Mesenchymal stem cell (in vitro differentiated cells and primary cell): ENCODE data around the gene AP5Z1.

Experiments
- DNase-seq: peaks from one replicate; pipeline ENCODE4 v3.0.0-alpha.2; 2013
- H2AFZ ChIP-seq: one replicate; pipeline ENCODE4 v1.6.1; 2013; ENCODE audit warnings: low read depth, mild to moderate bottlenecking, control low read depth, inconsistent platforms, low read length, moderate library complexity
- H2AK5ac ChIP-seq: 2 replicates; pipeline ENCODE4 v1.6.1; 2013; ENCODE audit warnings: low read length, moderate library complexity, mild to moderate bottlenecking, inconsistent platforms; ENCODE audit not compliant: severe bottlenecking
- H2BK120ac ChIP-seq: one replicate; pipeline ENCODE4 v1.6.1; 2013; ENCODE audit warnings: low read depth, mild to moderate bottlenecking, inconsistent platforms, low read length, moderate library complexity
- H2BK12ac ChIP-seq, 2 experiments: one replicate each; pipeline ENCODE4 v1.6.1; 2013; ENCODE audit warnings: inconsistent platforms in 2 of 2, low read length in 2 of 2, mild to moderate bottlenecking in 2 of 2, moderate library complexity in 2 of 2, control low read depth in 1 of 2
- H2BK15ac ChIP-seq: one replicate; pipeline ENCODE4 v1.6.1; 2013; ENCODE audit warnings: mild to moderate bottlenecking, low read depth, inconsistent platforms; ENCODE audit not compliant: poor library complexity, severe bottlenecking
- H2BK5ac ChIP-seq: 2 replicates; pipeline ENCODE4 v1.6.1; 2013; ENCODE audit warnings: low read depth, mild to moderate bottlenecking, low read length, control low read depth, inconsistent platforms; ENCODE audit not compliant: poor library complexity, severe bottlenecking
- H3K14ac ChIP-seq, 2 experiments: one replicate each; pipeline ENCODE4 v1.6.1; 2013; ENCODE audit warnings: inconsistent platforms in 2 of 2, low read length in 2 of 2, control low read depth in 1 of 2, mild to moderate bottlenecking in 1 of 2, moderate library complexity in 1 of 2
- H3K18ac ChIP-seq, 2 experiments: one replicate each; pipeline ENCODE4 v1.6.1; 2013; ENCODE audit warnings: inconsistent platforms in 2 of 2, low read length in 2 of 2, control low read depth in 1 of 2, low read depth in 1 of 2, mild to moderate bottlenecking in 1 of 2
- H3K23ac ChIP-seq, 2 experiments: one replicate each; pipeline ENCODE4 v1.6.1; 2013; ENCODE audit warnings: inconsistent platforms in 2 of 2, low read length in 2 of 2, mild to moderate bottlenecking in 2 of 2, moderate library complexity in 2 of 2, control low read depth in 1 of 2
- H3K27ac ChIP-seq: 2 replicates; pipeline ENCODE4 v1.5.1; 2013; ENCODE audit warnings: mild to moderate bottlenecking, moderate library complexity, low read length, control low read depth, inconsistent platforms; ENCODE audit not compliant: poor library complexity, severe bottlenecking
- H3K27me3 ChIP-seq, 2 experiments: 2 replicates each; pipeline versions ENCODE4 v1.6.1 to v1.7.0; 2013; ENCODE audit warnings: low read length in 2 of 2, mild to moderate bottlenecking in 2 of 2, moderate library complexity in 2 of 2, control low read depth in 1 of 2, inconsistent platforms in 1 of 2; ENCODE audit not compliant: control insufficient read depth in 1 of 2, insufficient read depth in 1 of 2
- H3K36me3 ChIP-seq, 2 experiments: 2 replicates each; pipeline versions ENCODE4 v1.6.1 to v1.7.0; 2013; ENCODE audit warnings: low read length in 2 of 2, control low read depth in 1 of 2, inconsistent platforms in 1 of 2, low read depth in 1 of 2, mild to moderate bottlenecking in 1 of 2; ENCODE audit not compliant: insufficient read depth in 2 of 2, control insufficient read depth in 1 of 2
- H3K4ac ChIP-seq, 2 experiments: one replicate each; pipeline ENCODE4 v1.6.1; 2013; ENCODE audit warnings: inconsistent platforms in 2 of 2, low read length in 2 of 2, mild to moderate bottlenecking in 2 of 2, moderate library complexity in 2 of 2, control low read depth in 1 of 2, low read depth in 1 of 2
- H3K4me1 ChIP-seq: 2 replicates; pipeline ENCODE4 v1.6.1; 2013; ENCODE audit warnings: low read depth, low read length, control low read depth; ENCODE audit not compliant: control insufficient read depth, insufficient read depth
- H3K4me2 ChIP-seq: 2 replicates; pipeline ENCODE4 v1.6.1; 2013; ENCODE audit warnings: low read length, mild to moderate bottlenecking, inconsistent platforms; ENCODE audit not compliant: poor library complexity, severe bottlenecking
- H3K4me3 ChIP-seq, 2 experiments: 2 replicates each; pipeline versions ENCODE4 v1.5.1 to v1.7.0; 2013; ENCODE audit warnings: low read length in 2 of 2, mild to moderate bottlenecking in 2 of 2, control low read depth in 1 of 2, low read depth in 1 of 2; ENCODE audit not compliant: insufficient read depth in 1 of 2
- H3K79me1 ChIP-seq: replicated peaks from 2 replicates; pipeline ENCODE4 v1.6.1; 2013; ENCODE audit warnings: mild to moderate bottlenecking, control low read depth, low read length, inconsistent platforms; ENCODE audit not compliant: poor library complexity, severe bottlenecking
- H3K9ac ChIP-seq: 2 replicates; pipeline ENCODE4 v1.7.0; 2013; ENCODE audit warnings: mild to moderate bottlenecking, low read length, moderate library complexity
- H3K9me3 ChIP-seq: 2 replicates; pipeline ENCODE4 v1.7.0; 2013; ENCODE audit warnings: mild to moderate bottlenecking, low read length; ENCODE audit not compliant: control insufficient read depth
- H4K8ac ChIP-seq: one replicate; pipeline ENCODE4 v1.6.1; 2013; ENCODE audit warnings: inconsistent platforms, mild to moderate bottlenecking, low read length, moderate library complexity
- H4K91ac ChIP-seq: one replicate; pipeline ENCODE4 v1.6.1; 2013; ENCODE audit warnings: mild to moderate bottlenecking, low read length, inconsistent platforms
- WGBS: methylation state at CpG from one replicate; pipeline ENCODE4 v1.1.7; 2013; ENCODE audit warnings: mixed read lengths; 5-methylcytosine and 5-hydroxymethylcytosine counted together

Gene AP5Z1

DNA sequence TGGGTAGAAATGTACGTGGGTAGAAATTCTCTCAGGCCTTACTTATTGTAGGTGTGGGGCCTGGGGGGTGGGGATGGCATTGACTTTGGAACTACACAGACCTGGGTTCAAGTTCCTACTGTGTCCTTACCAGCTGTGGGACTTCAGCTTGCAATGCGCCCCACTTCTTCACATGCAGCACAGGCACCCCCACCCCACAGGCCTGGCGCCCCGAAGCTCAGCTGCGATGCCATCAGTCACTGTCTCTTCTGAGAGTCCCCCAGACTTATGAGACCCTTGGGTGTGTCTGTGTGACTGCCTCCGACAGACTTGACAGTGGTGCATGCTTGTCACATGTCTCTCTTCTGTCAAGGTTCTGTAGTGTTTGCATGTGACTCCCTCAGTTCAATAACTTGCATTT is 3.1 kb upstream of the AP5Z1 start:
- Histone ChIP-seq H2BK5ac (no peak overlapping the region), H2AK5ac (no peak overlapping the region), H2AFZ (no peak overlapping the region), H3K9ac (no peak overlapping the region), H3K27ac (no peak overlapping the region), H2BK15ac (no peak overlapping the region), H3K4ac (no peak overlapping the region), H3K14ac (no peak overlapping the region), H3K4me1 (peaks cover 11% of the 10 kb centered on the region), H4K91ac (no peak overlapping the region), H3K18ac (no peak overlapping the region), H2BK120ac (no peak overlapping the region), H3K27me3 (no peaks in the 10 kb centered on the region), H3K36me3 (peaks cover 20 to 33% of the 10 kb centered on the region in 2 experiments), H3K4me2 (no peak overlapping the region), H3K9me3 (no peaks in the 10 kb centered on the region), H3K23ac (no peak overlapping the region), H3K79me1 (peaks cover 32% of the 10 kb centered on the region), H4K8ac (peak overlapping the region; percentile 68), H2BK12ac (no peak overlapping the region), H3K4me3 (no peak overlapping the region)
- no peak for DNase-seq
- WGBS: 99% methylated on average over 6 of the region's 6 CpGs

DNA sequence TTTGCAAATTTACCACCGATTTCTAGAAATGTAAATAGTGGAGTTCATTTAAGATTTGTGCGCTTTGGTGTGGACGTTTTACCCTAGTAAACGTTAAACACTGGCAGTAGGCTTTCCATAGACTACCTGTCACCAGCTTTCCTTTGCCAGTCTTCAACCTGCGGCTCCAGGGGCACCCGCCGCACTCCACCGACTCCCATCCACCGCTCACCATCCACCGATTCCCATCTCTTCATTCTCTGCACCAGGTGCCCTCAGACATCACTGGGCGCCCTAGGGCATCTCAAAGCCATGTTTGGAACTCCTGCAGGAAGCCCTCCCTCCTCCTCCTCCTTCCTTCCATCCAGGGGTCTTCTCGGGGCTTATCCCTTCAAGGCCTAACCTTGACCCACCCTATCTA is 1.4 kb upstream of the AP5Z1 start:
- no peak overlapping the region for H3K18ac ChIP-seq
- H3K4me2 ChIP-seq: no peak overlapping the region
- H3K27ac ChIP-seq: no peak overlapping the region
- H4K91ac ChIP-seq: no peak overlapping the region
- H4K8ac ChIP-seq: no peak overlapping the region
- no peaks in the 10 kb centered on the region for H3K9me3 ChIP-seq
- no peak overlapping the region for H2BK120ac ChIP-seq
- WGBS: 95% methylated on average over 12 of the region's 12 CpGs
- peak overlapping the region; percentile 99 for H3K9ac ChIP-seq
- no peak overlapping the region for H2BK15ac ChIP-seq
- no peak overlapping the region for H2AFZ ChIP-seq
- no peak overlapping the region for H3K14ac ChIP-seq
- no peak for DNase-seq
- H3K23ac ChIP-seq: no peak overlapping the region
- H3K79me1 ChIP-seq: peaks cover 24% of the 10 kb centered on the region
- no peak overlapping the region for H2BK5ac ChIP-seq
- H3K36me3 ChIP-seq: peaks cover 25 to 26% of the 10 kb centered on the region in 2 experiments
- peaks cover 18% of the 10 kb centered on the region for H3K4me1 ChIP-seq
- H3K4me3 ChIP-seq: peak overlapping the region in 1 of 2 experiments; percentile 99
- no peak overlapping the region for H2BK12ac ChIP-seq
- no peak overlapping the region for H2AK5ac ChIP-seq
- no peak overlapping the region for H3K4ac ChIP-seq
- H3K27me3 ChIP-seq: no peaks in the 10 kb centered on the region

GRCh38 chr7:4774658-4775249 is 669 bp upstream of the AP5Z1 start:
- H3K9ac ChIP-seq: peak overlapping the region; percentile 99
- peak overlapping the region; percentile 83 to 86 for H3K4ac ChIP-seq
- H3K14ac ChIP-seq: peak overlapping the region in 1 of 2 experiments; percentile 50
- H2AFZ ChIP-seq: no peak overlapping the region
- peak overlapping the region; percentile 71 for H3K4me2 ChIP-seq
- H2BK120ac ChIP-seq: peak overlapping the region; percentile 39
- peak overlapping the region; percentile 93 for H4K91ac ChIP-seq
- H3K36me3 ChIP-seq: peaks cover 22 to 25% of the 10 kb centered on the region in 2 experiments
- peak overlapping the region in 1 of 2 experiments; percentile 23 for H3K23ac ChIP-seq
- peaks cover 22% of the 10 kb centered on the region for H3K79me1 ChIP-seq
- peaks cover 18% of the 10 kb centered on the region for H3K4me1 ChIP-seq
- no peaks in the 10 kb centered on the region for H3K9me3 ChIP-seq
- WGBS: 62% methylated on average over 24 of the region's 24 CpGs
- no peaks in the 10 kb centered on the region for H3K27me3 ChIP-seq
- H3K18ac ChIP-seq: peak overlapping the region; percentile 77 to 83
- peak overlapping the region; percentile 81 for H2BK5ac ChIP-seq
- H2BK15ac ChIP-seq: no peak overlapping the region
- H3K27ac ChIP-seq: peak overlapping the region; percentile 86
- peak overlapping the region; percentile 95 to 99 for H3K4me3 ChIP-seq
- H2BK12ac ChIP-seq: peak overlapping the region; percentile 15 to 40
- peak overlapping the region; percentile 33 for H2AK5ac ChIP-seq
- peak overlapping the region; percentile 98 for H4K8ac ChIP-seq
- DNase-seq: no peak

GRCh38 chr7:4775848-4776623 is 613 bp downstream of the AP5Z1 start:
- Histone ChIP-seq H3K4me3 (peak overlapping the region; percentile 95 to 99), H2BK12ac (peak overlapping the region; percentile 23 to 83), H2BK5ac (peak overlapping the region; percentile 8), H3K9me3 (no peaks in the 10 kb centered on the region), H3K4me1 (peaks cover 18% of the 10 kb centered on the region), H3K4me2 (peak overlapping the region; percentile 87), H3K79me1 (peaks cover 25% of the 10 kb centered on the region), H3K36me3 (peaks cover 26 to 35% of the 10 kb centered on the region in 2 experiments), H4K91ac (peak overlapping the region; percentile 81), H4K8ac (peak overlapping the region; percentile 62), H3K27ac (peak overlapping the region; percentile 86), H3K4ac (peak overlapping the region; percentile 61 to 98), H3K14ac (peak overlapping the region in 1 of 2 experiments; percentile 97), H3K9ac (peak overlapping the region; percentile 99), H3K27me3 (no peaks in the 10 kb centered on the region), H3K23ac (peak overlapping the region in 1 of 2 experiments; percentile 73), H2AFZ (peak overlapping the region; percentile 93), H2AK5ac (peak overlapping the region; percentile 70), H2BK15ac (no peak overlapping the region), H2BK120ac (peak overlapping the region; percentile 59), H3K18ac (peak overlapping the region; percentile 78 to 96)
- WGBS: 28% methylated on average over 28 of the region's 32 CpGs
- DNase-seq: peak; percentile 64
